ENCODE results near the gene TOPAZ1.

TOPAZ1 gene

GRCh38 chr3:44289882-44290462 lies 48.3 kb downstream of the TOPAZ1 start:
- no peak overlapping the region for H3K27ac ChIP-seq (ENCODE audit: low read length)
- TF ChIP-seq CTCF (IDR thresholded peaks at IDR 0.05; ENCODE audit: low read depth, low read length) (no peak), EZH2phosphoT487 (IDR thresholded peaks at IDR 0.05; ENCODE audit: low read depth) (no peak)
- H4K20me1 ChIP-seq (ENCODE audit: insufficient read depth, low read length): no peaks in the 10 kb centered on the region
- H3K4me1 ChIP-seq (ENCODE audit: low read length): peaks cover 10% of the 10 kb centered on the region
- no peaks in the 10 kb centered on the region for H3K79me2 ChIP-seq (ENCODE audit: low read length)
- no peak overlapping the region for H3K4me2 ChIP-seq (ENCODE audit: low read length)
- no peak overlapping the region for H3K9ac ChIP-seq (ENCODE audit: low read length)
- no peaks in the 10 kb centered on the region for H3K9me3 ChIP-seq (ENCODE audit: insufficient read depth, low read length)
- H3K4me3 ChIP-seq (ENCODE audit: low read length): no peak overlapping the region
- no peak overlapping the region for H2AFZ ChIP-seq (ENCODE audit: low read depth, low read length)
- no peaks in the 10 kb centered on the region for H3K27me3 ChIP-seq (ENCODE audit: low read depth, low read length)
- H3K36me3 ChIP-seq (replicated peaks; ENCODE audit: low read depth, low read length): no peaks in the 10 kb centered on the region

DNA sequence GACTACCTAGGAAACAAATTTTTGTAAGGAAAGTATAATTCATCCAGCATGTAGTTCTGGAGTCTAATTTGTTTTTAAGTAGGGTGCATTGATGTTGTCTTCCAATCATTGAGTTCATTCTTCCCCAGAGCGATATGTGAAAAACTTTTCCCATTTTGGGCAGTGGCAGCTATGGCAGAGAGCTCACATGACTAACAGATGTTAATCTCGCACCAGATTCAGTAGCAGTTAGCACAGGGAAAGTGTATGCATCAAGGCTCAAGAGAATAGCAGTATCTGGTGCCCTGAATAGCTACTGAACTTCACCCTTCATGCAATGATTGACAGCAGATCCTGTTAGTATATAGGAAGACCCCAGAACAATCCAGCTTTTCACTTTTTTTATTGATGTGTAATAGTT lies 50.6 kb downstream of the TOPAZ1 start:
- H4K20me1 ChIP-seq (ENCODE audit: insufficient read depth, low read length): no peaks in the 10 kb centered on the region
- H3K4me3 ChIP-seq (ENCODE audit: low read length): no peak overlapping the region
- no peak overlapping the region for H3K4me2 ChIP-seq (ENCODE audit: low read length)
- H2AFZ ChIP-seq (ENCODE audit: low read depth, low read length): no peak overlapping the region
- no peaks in the 10 kb centered on the region for H3K79me2 ChIP-seq (ENCODE audit: low read length)
- TF ChIP-seq EZH2phosphoT487 (IDR thresholded peaks at IDR 0.05; ENCODE audit: low read depth): no peak
- no peak for TF ChIP-seq CTCF (IDR thresholded peaks at IDR 0.05; ENCODE audit: low read depth, low read length)
- no peaks in the 10 kb centered on the region for H3K9me3 ChIP-seq (ENCODE audit: insufficient read depth, low read length)
- peaks cover 4% of the 10 kb centered on the region for H3K4me1 ChIP-seq (ENCODE audit: low read length)
- H3K36me3 ChIP-seq (replicated peaks; ENCODE audit: low read depth, low read length): no peaks in the 10 kb centered on the region
- H3K27me3 ChIP-seq (ENCODE audit: low read depth, low read length): no peaks in the 10 kb centered on the region
- no peak overlapping the region for H3K9ac ChIP-seq (ENCODE audit: low read length)
- no peak overlapping the region for H3K27ac ChIP-seq (ENCODE audit: low read length)

DNA sequence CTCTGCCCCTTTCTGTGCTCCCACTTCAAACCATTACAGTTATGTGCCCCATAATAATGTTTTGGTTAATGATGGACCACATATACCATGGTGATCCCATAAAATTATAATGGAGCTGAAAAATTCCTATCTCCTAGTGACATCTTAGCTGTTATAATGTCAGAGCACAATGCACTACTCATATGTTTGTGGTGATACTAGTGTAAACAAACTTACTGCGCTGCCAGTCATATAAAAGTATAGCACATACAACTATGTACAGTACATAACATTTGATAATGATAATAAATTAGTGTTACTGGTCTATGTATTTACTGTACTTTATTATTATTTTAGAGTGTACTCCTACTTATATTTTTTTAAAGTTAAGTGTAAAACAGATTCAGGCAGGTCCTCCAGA lies 51.3 kb downstream of the TOPAZ1 start:
- no peak for TF ChIP-seq EZH2phosphoT487 (IDR thresholded peaks at IDR 0.05; ENCODE audit: low read depth)
- no peak for TF ChIP-seq CTCF (IDR thresholded peaks at IDR 0.05; ENCODE audit: low read depth, low read length)
- Histone ChIP-seq H3K27ac (ENCODE audit: low read length) (no peak overlapping the region), H3K27me3 (ENCODE audit: low read depth, low read length) (no peaks in the 10 kb centered on the region), H4K20me1 (ENCODE audit: insufficient read depth, low read length) (no peaks in the 10 kb centered on the region), H3K4me1 (ENCODE audit: low read length) (peaks cover 4% of the 10 kb centered on the region), H3K4me2 (ENCODE audit: low read length) (no peak overlapping the region), H3K4me3 (ENCODE audit: low read length) (no peak overlapping the region), H3K9ac (ENCODE audit: low read length) (no peak overlapping the region), H3K9me3 (ENCODE audit: insufficient read depth, low read length) (no peaks in the 10 kb centered on the region), H2AFZ (ENCODE audit: low read depth, low read length) (no peak overlapping the region), H3K79me2 (ENCODE audit: low read length) (no peaks in the 10 kb centered on the region), H3K36me3 (replicated peaks; ENCODE audit: low read depth, low read length) (no peaks in the 10 kb centered on the region)

GRCh38 chr3:44297255-44297654 lies 55.6 kb downstream of the TOPAZ1 start:
- no peaks in the 10 kb centered on the region for H3K79me2 ChIP-seq (ENCODE audit: low read length)
- H3K4me3 ChIP-seq (ENCODE audit: low read length): no peak overlapping the region
- no peak overlapping the region for H2AFZ ChIP-seq (ENCODE audit: low read depth, low read length)
- TF ChIP-seq CTCF (IDR thresholded peaks at IDR 0.05; ENCODE audit: low read depth, low read length) (no peak), EZH2phosphoT487 (IDR thresholded peaks at IDR 0.05; ENCODE audit: low read depth) (no peak)
- H3K4me2 ChIP-seq (ENCODE audit: low read length): no peak overlapping the region
- H3K9ac ChIP-seq (ENCODE audit: low read length): no peak overlapping the region
- H3K27ac ChIP-seq (ENCODE audit: low read length): no peak overlapping the region
- H3K9me3 ChIP-seq (ENCODE audit: insufficient read depth, low read length): no peaks in the 10 kb centered on the region
- H3K27me3 ChIP-seq (ENCODE audit: low read depth, low read length): no peaks in the 10 kb centered on the region
- no peaks in the 10 kb centered on the region for H3K36me3 ChIP-seq (replicated peaks; ENCODE audit: low read depth, low read length)
- H3K4me1 ChIP-seq (ENCODE audit: low read length): peaks cover 8% of the 10 kb centered on the region; the same call in 1 of the 2 replicates
- H4K20me1 ChIP-seq (ENCODE audit: insufficient read depth, low read length): no peaks in the 10 kb centered on the region

All from OCI-LY3 (cell line).